DMS 273 (cell line): ENCODE data around the gene TTLL6.
"Not testable (repeated sequence)": the region's sequence is repeated elsewhere in the genome, so short reads cannot be mapped to it uniquely, and the experiment has no call there.

Source experiments
- DNase-seq: peaks from one replicate; lab custom pipeline; 2025; ENCODE audit not compliant: unreplicated experiment; lab: John Stamatoyannopoulos, UW

The TTLL6 gene

DNA sequence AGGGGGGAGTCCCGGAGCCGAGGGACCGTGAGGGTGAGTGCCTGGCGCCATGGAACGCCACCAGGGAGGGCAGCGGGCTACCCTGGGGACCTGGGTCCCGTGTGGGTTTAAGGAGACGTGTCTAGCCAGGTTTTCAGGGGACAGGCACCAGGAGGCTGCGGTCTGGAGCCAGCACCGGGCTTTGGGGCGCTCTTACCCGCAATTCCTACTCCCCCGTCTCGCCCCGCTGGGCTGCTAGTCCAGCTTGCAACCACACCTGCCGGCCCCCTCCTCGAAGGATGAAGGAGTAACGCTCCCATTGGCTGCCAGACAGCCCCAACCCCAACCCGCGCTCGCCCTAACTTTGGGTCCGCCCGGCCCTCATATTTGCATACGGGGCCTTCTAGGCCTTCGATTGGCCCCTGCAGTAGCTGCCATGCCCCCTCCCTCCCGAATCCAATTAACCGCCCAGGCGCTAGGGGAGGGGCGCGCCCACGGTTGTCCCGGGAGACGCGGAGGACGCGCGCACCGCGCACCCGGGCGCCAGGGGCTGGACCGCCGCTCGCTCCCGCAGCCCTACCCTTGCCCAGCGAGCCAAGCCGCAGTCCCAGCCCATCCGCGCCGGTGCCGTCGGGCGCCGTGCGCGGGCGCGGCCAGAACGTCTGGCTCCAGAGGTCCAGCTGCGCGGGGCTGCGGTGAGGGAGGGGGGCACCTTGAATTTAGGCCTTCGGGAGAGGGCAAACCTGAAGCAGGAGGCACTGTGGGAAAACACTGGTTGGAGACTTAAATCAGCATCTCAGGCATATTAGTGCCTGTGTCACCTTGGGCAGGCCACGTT, at the start of gene TTLL6:
Gene TTLL6 (minus strand): TSS at position 456 of the 817 bp plus-strand sequence. CDS start 157 bp downstream, at position 299.
- peak; percentile 96 for DNase-seq

DNA sequence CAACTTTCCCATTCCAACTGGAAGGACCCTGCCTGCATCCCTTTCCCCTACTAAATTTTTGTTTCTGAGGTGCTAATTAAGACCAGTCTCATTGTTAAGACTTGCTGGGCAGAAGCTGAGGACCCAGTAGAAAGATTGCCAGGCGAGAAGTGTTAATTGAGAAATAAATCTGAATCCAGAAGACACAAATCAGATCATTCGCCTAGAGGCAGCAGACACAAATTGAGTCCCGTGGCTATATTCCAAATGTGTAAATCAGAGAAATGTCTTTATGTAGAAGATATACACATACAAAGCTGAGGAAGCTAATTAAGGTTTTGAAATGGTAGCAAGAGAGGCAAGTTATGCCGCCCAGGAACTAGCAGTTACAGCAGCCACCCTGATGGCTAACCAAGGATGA, 43.4 kb upstream of the TTLL6 start:
- no peak for DNase-seq

DNA sequence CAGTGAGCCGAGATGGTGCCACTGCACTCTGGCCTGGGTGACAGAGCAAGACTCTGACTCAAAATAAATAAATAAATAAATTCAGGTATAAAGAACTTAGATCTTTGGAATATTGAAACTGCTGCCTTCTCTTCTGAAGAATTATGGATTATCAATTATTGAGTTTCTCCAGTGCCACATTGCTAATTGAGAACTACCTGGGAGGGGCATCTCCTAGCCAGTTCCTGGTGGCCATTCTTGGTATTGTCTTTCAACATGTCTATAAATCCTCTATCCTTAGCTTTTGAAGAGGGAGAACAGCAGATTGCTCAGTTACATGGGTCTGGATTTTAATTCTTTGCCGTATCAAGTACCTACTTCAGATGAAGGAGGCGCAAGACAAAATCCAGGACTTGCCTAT, 43.0 kb upstream of the TTLL6 start:
- DNase-seq = no peak

DNA sequence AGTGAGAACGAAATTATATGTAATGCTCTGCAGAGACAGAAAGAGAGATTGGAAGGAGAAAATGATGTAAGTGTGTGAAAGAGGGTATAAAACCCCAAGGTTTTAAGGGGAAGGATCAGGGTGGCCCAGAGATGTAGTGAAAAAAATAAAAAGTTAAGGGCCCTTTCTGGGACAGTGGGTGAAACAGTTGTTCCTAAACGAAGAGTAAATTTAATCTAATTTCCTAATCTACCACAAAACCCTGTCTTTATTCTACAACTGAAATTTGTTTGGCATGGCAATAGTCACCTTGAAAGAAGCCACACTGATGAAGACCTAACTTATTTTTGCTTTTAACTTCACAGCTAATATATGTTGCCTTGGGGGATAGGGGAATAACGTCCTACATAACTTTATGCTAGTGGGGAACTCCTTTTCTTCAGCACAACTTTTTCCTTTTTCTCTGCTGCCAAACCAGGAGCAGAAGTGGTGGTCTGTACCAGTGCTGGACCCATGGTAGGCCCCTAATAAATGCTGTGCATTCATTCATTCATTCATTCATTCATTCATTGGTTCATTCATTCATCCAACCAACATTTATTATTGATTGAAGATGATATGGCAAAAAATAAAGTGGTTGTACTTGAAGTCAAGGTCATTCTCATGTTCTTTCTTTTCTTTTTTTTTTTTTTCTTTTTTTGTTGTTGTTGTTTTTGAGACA, 39.2 kb upstream of the TTLL6 start:
- DNase-seq = no peak

DNA sequence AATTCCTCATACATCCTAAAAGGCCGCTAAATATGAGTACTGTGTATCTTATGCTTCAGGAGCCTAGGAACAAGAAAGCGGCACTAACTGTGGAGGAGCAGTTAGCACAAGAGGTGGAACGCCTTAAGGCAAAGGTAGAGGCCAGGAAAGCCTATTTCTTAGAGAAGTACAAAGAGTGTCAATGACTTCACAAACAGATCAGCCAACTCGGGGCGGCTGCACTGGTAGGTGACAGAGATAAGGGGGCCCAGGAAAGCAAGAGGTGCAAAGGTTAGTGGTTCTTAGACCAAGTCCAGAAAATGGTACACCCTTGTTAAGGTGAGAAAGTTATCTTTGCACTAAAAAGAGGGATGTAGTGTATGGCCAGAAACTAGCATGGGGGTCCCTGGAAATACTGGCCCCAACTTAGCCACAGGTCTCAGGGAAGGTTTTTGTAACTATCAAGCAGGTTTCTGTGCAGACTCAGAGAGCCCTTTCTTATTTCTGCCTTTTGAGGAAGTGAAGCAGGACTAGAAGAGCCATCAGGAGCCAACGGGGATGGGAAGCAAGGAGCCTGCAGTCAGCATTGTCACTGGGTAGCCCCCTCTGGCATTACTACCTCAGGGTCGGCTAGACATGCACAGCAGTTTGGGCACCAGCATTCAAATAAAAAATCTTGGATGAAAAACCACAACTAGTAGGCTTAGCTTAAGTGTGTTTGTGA, 37.9 kb upstream of the TTLL6 start:
- no peak for DNase-seq

DNA sequence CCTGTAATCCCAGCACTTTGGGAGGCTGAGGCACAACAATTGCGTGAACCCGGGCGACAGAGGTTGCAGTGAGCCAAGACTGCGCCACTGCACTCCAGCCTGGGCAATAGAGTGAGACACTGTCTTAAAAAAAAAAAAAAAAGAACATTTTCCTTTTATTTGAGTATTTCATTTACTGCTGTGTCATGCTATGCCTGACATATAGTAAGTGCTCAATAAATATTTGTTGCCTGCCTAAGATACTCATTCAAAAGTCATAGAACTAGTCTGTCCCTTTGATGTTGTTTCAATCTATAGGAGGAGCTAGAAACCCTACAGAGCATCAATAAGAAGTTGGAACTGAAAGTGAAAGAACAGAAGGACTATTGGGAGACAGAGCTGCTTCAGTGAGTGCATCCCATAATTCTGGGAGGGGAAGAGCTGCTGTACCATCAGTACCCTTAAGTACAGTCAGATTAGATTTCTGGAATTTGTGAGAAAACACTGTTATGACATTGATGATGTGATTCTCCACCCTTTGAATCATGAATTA, 33.8 kb upstream of the TTLL6 start:
- DNase-seq = no peak

DNA sequence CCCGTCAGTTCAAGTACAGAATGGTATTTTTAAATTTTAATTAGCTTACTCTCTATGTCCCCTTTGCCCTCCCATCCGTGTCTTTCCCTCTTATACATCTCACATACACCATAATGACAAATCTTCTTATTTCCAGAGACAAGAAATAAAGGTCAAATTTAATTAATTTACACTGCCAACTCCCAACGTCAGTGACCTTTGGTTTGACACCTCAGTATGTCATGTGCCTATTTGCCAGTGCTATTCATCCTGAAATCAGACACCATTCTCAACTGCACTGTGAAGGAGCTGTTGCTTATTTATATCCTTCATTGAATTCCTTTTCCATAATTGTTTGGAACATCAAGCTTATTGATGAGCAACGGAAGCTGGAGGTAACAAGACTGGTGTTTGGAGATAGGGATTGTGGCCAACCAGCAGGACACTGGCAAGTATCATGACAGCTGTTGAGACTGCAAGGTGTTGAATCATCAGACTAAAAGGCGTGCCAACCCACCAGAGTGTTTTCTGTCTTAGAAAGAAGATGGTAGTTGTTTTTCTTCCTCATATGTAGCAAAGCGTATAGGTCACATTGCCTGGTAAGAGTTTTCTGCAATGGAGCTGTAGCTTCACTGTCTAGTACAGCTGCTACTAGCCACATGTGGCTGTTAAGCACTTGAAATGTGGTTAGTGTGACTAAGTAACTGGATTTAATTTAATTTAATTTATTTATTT, 26.3 kb upstream of the TTLL6 start:
- no peak for DNase-seq

DNA sequence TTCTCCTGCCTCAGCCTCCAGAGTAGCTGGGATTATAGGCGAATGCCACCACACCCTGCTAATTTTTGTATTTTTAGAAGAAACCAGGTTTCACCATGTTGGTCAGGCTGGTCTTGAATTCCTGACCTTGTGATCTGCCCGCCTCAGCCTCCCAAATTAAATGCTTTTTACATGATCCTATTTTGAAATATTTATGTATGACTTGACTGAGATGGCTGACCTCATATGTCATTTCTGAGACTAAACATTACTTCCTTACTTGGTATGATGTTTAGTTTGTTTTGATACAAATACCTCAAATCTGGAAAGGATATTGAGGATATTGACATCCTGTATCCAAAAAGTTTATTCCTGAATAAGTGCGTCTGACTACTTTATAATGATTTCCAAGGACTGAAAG, 25.7 kb upstream of the TTLL6 start:
- no peak for DNase-seq

DNA sequence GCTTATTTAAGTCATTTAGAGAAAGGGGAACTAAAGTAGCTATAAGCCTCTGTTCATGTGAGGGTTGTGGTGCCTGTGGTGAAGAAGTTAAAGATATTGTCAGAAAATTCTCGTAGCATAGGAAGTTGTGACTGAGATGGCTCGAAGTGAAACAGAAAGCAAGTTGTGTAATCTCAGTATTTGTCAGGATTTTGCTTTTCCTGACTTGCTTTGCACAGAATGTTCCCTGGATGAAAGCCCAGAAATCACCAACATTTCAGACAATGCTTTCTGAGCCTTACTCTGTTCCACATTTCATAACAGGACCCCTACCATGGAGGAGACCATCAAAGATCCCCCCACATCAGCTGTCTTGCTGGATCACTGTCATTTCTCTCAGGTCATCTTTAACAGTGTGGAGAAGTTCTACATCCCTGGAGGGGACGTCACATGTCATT, 24.4 kb upstream of the TTLL6 start:
- no peak for DNase-seq

DNA sequence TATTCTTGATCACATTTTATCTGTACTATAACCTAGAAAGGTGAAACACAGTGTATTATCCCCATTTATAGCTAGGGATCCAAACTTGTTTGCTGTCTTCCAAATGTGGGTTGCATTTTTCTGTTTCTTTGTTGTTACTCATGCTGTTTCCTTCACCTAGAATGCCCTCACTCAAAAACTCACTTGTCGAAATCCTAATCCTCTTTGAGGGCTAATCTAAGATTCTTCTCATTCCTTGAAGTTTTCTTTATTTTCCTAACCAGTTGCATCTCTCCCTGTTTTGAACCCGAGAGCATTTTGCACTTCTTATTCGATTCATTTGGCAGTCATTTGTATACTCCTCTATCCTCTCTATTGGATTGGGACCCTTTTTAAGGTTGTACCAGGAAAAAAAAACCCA, 23.4 kb upstream of the TTLL6 start:
- DNase-seq = no peak

DNA sequence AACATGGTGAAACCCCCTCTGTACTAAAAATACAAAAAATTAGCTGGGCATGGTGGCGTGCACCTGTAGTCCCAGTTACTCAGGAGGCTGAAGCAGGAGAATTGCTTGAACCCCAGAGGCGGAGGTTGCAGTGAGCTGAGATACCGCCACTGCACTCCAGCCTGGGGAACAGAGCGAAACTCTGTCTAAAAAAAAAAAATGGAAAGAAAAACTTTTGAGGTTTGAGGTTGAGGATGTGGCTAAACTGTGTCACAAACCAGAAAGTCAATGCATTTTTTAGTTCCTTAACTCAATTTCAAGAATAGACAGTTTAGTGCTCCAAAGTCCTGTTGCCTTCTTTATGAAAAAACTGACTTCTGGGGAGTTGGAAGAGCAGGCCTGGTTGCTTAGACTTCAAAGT, 20.4 kb upstream of the TTLL6 start:
- not testable (repeated sequence) for DNase-seq

DNA sequence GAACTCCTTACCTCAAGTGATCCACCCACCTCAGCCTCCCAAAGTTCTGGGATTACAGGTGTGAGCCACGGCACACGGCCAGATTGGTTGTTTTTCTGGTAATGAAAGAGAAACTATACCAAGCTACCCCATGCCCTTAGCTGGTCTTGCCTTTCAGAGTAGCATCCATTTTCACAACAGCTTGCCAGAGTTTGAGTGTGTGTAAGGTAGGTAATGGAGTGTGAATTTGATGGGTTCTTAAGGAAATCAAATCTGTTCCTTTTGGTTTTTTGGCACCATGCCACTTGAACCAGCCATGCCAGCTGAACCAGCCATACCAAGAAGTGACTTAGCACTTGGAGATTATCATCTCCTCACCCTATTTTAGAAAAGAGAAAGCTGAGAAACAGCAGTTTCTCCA, 18.9 kb upstream of the TTLL6 start:
- peak; percentile 11 for DNase-seq

DNA sequence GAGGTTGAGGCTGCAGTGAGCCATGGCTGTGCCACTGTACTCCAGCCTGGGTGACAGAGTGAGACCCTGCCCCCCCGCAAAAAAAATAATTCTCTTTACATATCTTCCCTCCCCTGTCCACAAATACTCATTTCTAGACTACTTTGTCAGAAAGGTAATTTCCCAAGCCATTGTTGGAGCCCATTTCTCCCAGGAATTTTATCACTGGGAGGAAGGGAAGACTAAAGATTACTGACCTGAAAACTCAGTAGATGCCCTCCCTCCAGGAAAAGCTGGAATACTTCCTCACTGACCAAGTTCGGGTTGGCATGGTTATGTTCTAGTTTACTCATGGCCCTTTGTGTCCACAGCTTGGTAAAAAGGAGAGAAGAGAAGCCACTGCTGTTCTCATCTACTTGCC, 17.9 kb upstream of the TTLL6 start:
- DNase-seq = no peak

DNA sequence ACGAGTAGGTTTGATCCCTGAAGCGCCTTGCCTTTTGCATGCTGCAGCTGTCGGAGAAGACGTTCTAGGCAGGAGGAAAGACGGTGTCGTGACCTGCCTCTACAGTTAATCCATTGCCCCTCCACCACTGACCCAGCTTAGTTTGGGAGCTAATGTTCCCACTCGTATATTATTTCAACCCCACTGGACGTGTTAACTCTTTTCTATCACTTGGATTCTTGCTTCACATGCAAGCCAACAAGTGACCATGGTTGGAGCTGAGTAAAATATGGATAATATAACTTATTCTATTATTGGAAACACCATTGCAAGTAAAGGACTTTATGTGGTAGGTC, 14.5 kb upstream of the TTLL6 start:
- DNase-seq = no peak

DNA sequence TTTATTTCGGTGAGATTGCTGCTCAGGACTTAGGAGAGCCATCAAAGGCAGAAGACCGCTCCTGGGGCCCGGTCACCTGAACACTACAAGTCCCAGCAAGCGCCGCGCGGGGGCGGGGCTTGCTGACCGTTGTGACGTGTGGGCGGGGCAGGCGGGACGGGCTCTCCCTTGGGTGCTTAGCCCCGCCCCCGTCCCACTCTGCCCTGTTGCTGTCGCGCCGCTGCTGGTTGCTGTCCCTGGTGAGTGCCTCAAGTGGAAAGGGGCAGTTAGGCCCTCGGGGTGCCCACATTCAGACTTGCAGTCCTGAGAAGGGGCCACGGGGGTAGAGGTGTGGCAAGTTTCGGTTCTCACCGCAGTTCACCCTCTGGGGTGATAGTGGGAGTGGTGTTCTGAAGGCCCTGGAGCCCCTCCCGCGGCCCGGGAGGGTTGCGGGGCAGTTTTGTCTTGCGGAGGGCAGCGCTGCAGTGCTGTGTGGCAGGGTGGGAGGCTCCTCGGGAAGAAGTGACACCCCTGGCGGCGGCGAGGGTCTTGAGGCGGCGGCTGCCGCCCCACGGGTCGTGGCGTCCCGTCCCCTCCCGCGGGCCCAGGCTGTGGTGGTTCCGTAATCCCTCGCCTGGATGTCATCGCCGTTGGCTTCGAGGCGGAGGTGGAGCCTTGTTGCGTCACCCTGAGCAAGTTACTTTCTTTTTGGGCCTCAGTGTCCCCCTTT, 14.0 kb upstream of the TTLL6 start, which contains the start of gene CALCOCO2:
Gene CALCOCO2 (plus strand): TSS at position 196 of the 709 bp plus-strand sequence. CDS start 10,673 bp downstream, outside the sequence.
- peak; percentile 97 for DNase-seq

DNA sequence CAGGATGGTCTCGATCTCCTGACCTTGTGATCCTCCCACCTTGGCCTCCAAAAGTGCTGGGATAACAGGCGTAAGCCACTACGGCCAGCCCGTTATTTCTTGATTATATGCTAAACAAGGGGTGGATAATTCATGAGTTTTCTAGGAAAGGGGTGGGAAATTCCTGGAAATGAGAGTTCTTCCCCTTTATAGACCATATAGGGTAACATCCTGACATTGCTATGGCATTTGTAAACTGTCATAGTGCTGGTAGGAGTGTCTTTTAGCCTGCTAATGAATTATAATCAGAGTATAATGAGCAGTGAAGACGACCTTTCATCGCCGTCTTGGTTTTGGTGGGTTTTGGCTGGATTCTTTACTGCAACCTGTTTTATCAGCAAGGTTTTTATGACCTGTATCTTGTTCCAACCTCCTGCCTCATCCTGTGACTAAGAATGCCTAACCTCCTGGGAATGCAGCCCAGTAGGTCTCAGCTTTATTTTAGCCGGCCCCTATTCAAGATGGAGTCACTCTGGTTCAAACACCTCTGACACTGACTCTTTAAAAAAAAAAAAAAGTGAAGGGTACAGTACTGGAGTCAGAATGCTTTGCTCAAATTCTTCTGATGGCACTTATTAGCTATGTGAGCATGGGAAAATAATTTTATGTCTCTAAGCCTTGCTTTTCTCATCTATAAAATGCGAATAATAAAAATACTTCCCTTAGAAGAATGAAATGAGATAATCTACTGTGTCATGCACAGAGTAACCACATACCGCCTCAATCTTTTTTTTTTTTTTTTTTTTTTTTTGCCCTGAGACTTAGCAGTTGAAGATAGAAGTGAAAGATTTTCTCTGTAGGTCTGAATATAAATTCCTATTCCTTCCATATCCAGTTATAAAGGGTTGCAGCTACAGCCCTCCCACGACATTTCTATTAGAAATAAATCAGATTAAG, 8.7 kb upstream of the TTLL6 start:
- DNase-seq = no peak

DNA sequence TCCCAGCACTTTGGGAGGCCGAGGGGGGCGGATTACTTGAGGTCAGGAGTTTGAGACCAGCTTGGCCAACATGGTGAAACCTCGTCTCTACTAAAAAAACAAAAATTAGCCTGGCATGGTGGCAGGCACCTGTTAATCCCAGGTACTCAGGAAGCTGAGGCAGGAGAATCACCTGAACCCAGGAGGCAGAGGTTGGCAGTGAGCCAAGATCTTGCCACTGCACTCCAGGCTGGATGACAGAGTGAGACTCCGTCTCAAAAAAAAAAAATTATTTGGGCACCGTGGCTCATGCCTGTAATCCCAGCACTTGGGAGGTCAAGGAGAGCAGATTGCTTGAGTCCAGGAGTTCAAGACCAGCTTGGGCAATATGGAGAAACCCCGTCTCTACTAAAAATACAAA, 3.9 kb upstream of the TTLL6 start:
- DNase-seq = not testable (repeated sequence)

DNA sequence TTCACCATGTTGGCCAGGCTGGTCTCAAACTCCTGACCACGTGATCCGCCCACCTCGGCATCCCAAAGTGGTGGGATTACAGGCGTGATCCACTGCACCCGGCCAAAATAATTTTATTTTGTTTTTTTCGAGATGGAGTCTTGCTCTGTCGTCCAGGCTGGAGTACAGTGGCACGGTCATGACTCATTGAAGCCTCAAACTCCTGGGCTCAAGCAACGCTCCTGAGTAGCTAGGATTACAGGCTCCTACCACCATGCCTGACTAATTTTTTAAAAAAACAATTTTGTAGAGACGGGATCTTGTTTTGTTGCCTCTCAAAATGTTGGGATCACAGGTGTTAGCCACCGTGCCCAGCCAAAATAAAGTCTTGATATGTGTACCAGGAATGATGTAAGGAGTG, 2.4 kb upstream of the TTLL6 start:
- DNase-seq = no peak

DNA sequence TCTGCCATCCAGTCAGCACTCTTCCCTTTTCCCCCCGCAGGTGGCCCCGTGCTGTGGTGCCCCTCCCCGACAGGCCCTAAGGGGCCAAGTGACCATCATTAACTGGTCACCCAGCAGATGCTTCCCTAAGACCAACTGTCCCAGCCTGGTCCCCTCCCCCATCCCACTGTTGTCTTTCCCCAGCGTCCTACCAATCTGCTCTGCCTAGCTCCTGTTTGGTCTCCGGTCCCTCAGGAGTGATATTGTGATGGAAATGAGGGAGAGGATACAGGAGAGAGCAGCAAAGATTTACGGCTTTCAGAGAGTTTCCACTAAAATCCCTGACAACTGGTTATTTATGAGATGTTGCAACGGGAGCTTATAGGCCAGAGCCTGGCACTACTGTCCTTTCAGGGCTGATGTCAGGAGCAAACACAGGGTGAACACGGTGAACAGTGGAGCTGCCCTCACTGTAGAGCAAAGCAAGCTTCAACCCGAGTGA, 1.4 kb upstream of the TTLL6 start:
- DNase-seq = no peak
